ENCODE results near the gene HTR1B.

The HTR1B gene, protein sequence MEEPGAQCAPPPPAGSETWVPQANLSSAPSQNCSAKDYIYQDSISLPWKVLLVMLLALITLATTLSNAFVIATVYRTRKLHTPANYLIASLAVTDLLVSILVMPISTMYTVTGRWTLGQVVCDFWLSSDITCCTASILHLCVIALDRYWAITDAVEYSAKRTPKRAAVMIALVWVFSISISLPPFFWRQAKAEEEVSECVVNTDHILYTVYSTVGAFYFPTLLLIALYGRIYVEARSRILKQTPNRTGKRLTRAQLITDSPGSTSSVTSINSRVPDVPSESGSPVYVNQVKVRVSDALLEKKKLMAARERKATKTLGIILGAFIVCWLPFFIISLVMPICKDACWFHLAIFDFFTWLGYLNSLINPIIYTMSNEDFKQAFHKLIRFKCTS

DNA sequence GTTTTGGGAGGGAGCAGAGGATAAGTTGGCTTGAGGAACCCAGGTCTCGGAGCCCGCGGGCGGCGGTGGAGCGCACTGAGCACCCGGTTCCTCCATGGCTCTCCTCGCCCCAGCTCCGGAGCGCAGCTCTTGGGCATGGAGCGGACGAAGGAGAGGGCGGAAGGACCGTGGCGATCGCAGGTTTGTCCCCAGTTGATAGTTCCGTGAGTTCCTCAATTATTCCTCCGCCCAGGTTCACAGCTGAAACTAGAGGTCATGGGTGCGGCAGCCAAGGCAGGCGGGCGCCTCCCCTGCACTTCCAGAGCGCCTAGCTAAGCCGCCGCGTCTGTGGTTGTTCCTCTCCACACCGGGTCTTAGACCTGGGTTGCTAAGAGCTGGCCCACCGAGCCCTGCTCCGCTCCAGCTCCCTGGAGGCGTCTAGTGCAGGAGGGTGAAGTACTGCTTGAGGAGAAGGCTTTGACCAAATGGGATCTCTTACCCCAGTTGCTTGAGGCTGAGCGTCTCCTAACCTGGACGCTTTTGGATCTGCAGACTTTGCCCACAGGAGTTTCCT lies at the start of gene HTR1B:
TSS of gene HTR1B (minus strand) at position 184 of the 553 bp plus-strand sequence. CDS start at position 96, 88 bp downstream.
- DNase-seq (ENCODE audit: low read depth in 3 of 3) = no peak

GRCh38 chr6:77512554-77512953 lies 49.3 kb upstream of the HTR1B start:
- DNase-seq (ENCODE audit: low read depth in 3 of 3) = no peak

DNA sequence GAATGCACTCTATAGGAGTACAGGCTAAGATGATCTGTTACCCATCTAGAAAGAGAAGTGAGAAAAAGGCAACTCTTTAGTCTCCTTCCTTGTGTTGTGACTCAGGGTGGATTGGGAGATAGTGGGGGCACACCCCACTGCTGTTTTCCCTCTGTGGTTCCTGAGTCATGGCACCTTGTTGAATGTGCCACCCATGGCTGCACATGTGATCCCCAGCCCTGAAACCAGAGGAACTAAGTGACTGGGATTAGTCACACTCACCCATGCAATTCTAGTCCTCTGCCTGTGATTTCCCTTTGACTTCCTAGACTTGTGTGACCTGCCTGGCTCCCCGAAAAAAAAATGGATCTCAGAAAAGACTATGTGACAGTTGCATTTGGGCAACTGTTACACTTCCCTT lies 48.6 kb upstream of the HTR1B start:
- no peak for DNase-seq (ENCODE audit: low read depth in 3 of 3)

DNA sequence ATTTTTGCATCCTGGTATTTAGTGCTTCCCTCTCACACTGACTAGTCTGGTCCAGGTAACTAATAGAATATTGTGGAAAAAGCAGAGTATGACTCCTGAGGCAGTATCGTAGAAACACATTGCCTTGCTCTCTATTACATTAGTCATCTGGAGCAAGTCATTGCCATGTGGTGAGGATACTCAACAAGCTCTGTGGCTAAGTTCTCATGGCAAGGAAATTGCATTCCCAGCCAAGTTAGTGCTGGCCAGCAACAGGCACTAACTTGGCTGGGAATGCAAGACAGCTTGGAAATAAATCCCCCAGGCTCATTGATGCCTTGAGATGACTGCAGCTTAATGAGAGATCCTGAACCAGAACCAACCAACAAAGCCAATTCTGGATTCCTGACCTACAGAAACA lies 39.7 kb upstream of the HTR1B start:
- DNase-seq (ENCODE audit: low read depth in 3 of 3) = no peak

DNA sequence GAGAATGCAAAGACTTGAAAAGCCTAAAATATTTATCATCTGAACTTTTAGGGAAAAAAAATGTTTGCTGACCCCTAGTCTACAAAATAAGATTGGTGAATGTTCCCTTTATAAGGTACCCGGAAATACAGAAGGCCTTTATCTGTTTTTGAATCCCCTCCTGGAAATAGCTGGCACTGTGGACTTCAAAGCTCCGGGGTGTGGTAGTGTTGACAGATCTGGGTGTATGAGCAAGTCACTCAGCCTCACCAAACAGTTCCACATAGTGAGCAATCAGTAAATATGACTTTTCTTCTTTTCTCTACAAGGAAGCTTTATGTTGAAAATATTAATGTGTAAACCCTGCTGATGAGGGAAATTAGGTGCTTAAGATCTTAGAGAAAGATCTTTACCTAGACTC lies 29.2 kb upstream of the HTR1B start:
- DNase-seq (ENCODE audit: low read depth in 3 of 3) = no peak

DNA sequence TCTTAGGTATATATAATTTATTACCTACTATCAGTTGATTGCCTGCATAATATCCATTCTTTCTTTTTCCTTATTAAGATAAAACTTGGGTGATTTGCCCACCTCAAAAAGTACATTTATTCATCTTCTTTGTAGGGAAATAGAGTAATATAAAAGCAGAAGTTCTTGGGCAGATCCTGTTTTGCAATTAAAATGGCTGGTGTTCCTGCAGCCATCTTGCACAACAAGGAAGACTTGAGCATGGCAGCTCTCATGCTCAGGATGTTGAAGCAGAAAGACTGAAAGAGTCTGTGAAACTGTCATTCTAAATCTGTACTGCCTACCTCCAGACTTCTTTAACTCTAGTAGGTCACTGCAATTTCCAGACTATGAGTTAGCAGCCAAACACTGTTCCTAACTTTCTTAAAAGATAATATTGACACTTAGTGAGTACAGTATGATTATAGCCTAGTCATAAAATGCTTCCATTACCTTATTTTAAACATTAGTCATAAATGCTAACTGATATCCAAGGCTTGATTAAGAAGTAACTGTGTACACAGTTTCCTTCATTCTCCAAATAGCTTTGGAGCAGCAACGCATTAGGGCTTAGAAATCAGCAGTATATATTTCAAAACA lies 24.6 kb upstream of the HTR1B start:
- DNase-seq (ENCODE audit: low read depth in 3 of 3) = no peak

DNA sequence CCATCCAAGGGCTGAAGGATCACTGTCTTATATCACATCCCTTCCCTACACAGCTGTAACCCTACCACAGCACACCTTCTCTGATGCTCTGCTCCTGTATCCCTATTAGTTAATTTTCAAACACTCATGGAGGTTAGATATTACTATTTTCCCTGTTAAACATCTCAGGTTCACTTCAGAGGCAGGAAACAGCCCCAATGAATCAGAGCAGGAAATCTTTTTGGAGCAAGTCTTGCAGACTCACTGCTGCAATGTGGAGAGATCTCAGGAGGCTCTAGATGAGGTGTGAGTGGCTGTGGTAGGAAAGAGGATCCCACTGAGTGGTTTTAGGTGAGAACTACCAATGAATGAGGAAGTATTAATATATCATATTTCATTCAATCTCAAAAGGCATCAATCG lies 19.7 kb upstream of the HTR1B start:
- no peak for DNase-seq (ENCODE audit: low read depth in 3 of 3)

GRCh38 chr6:77474973-77475372 lies 11.7 kb upstream of the HTR1B start:
- no peak for DNase-seq (ENCODE audit: low read depth in 3 of 3)

GRCh38 chr6:77474286-77474956 lies 11.1 kb upstream of the HTR1B start:
- DNase-seq (ENCODE audit: low read depth in 3 of 3) = no peak

DNA sequence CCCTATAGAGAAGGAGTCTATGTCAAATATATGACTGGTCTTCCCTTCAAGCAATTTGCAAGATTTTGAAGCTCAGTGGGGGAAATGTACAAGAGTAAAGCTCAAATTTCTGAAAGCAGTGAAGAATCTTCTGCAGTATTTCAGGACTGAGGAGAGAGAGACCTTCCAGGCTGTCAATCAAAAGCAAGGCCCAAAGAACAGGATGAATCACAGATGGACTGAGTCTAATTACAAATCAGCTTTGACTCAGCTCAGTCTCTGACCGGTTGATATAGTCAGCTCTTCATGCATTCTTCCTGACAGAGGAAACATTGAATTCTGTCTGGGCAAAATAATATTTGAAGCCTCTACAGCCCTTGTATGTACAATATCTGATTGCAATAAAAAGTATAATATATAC lies 7.7 kb upstream of the HTR1B start:
- no peak for DNase-seq (ENCODE audit: low read depth in 3 of 3)

DNA sequence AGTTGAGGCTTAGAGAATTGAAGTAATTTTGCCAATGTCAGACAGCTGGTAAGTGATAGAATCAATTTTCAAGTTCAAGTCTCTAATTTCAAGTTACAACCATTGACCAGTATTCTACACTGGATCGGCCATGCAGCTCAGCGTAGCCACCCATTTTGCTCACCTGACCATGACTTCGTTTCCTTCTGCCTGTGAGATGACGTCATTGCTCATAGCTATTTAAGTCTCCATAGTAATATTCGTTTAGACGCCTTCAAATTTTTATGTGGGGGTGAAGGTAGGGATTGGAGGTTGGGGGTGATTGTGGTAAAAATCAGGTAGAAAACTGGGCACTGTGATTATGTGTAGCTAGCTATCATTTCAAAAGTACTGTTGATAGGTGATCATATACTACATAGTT lies 5.6 kb upstream of the HTR1B start:
- DNase-seq (ENCODE audit: low read depth in 3 of 3) = no peak

DNA sequence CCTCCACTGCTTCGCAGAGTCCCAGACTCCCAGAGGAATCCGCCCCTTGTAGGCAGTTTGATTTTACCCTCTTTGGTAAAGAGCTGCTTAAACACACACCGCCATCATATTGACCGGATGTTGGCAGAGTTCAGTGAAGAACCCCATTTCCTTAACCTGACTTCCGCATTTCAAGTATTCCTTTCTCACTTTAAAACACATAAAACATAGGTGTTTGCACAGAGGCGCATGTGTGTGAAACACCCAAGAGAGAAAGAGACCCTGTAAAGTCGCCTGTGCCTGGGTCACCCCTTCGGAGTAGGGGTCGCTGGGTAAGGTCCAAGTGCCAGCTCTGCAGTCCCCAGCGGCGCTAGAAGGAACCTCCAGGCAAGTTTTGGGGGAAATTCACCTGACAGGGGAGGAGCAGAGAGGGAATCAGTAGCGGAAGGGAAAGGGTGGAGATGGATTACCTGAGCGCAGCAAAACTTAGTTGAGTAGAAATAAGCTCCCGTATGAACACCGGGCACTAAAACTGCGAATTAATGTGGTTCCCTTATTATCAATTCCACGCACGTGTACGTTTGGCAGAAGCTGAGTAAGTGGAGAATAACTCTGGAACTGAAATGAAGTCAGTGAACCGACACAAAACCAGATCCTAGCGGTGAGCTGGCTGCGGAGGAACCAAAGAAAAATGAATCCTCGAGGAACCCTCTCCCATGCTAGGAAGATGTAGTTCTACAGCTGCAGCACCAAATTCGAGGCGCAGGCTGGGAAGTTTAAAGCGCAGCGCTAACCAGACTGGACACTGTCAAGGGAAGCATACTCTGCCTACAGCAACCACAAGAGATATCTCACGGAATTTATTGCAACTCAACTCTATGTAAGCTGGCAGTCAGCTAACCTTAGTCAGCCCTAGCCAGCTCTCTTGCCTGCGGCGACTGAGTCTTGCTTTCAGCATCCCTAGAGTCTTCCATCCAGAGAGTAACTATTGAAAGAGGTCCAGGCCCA lies 3.5 kb upstream of the HTR1B start:
- DNase-seq (ENCODE audit: low read depth in 3 of 3) = no peak

GRCh38 chr6:77466055-77466450 lies 2.8 kb upstream of the HTR1B start:
- no peak for DNase-seq (ENCODE audit: low read depth in 3 of 3)

DNA sequence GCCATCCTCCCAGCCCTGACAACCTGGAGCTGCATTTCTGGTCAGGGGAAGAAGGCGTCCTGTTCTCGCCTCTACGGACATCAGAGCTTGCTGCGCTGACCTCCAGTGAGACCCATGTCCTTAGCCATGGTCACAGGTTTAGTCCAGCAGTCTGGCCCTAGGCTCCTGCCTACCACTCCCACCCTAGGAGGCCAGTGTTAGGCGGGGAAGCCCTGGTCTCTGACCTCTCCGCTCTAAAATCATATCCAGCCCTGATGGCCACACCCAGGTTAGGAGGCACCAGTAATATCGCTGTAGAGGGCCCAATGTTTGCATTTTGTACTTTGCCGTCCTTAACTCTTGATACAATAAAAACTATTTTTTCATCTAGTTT lies 1.2 kb upstream of the HTR1B start:
- no peak for DNase-seq (ENCODE audit: low read depth in 3 of 3)

GRCh38 chr6:77463861-77464494 lies 687 bp upstream of the HTR1B start:
- no peak for DNase-seq (ENCODE audit: low read depth in 3 of 3)

DNA sequence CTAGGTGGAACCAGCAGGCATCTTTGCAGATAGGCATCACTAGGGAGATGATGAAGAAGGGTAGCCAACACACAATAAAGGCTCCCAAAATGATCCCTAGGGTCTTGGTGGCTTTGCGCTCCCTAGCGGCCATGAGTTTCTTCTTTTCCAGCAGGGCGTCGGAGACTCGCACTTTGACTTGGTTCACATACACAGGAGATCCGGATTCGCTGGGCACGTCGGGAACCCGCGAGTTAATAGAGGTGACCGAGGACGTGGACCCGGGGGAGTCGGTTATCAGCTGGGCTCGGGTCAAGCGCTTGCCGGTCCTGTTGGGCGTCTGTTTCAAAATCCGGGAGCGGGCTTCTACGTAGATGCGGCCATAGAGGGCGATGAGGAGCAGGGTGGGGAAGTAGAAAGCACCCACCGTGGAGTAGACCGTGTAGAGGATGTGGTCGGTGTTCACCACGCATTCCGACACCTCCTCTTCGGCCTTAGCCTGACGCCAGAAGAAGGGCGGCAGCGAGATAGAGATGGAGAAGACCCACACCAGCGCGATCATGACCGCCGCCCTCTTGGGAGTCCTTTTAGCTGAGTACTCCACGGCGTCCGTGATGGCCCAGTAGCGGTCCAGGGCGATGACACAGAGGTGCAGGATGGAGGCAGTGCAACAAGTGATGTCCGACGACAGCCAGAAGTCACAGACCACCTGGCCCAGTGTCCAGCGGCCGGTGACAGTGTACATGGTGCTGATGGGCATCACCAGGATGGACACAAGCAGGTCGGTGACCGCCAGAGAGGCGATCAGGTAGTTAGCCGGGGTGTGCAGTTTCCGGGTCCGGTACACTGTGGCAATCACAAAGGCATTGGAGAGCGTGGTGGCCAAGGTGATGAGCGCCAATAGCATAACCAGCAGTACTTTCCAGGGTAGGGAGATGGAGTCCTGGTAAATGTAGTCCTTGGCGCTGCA lies 658 bp downstream of the HTR1B start:
- no peak for DNase-seq (ENCODE audit: low read depth in 3 of 3)

- no peak for DNase-seq (ENCODE audit: low read depth in 3 of 3)
These were observed 1.5 kb downstream of the HTR1B start for GRCh38 chr6:77461796-77462195.

GRCh38 chr6:77458421-77458820 lies 4.9 kb downstream of the HTR1B start:
- no peak for DNase-seq (ENCODE audit: low read depth in 3 of 3)

- DNase-seq (ENCODE audit: low read depth in 3 of 3) = no peak
These were observed 5.5 kb downstream of the HTR1B start for GRCh38 chr6:77457720-77458349.
